Hypothalamus (tissue), 51 donors: Measurements from ENCODE around the gene PLA2G15.

Source experiments
- DNase-seq, 51 donors: peaks; one replicate each; lab custom pipeline; 2025; lab: John Stamatoyannopoulos, UW

Gene PLA2G15

DNA sequence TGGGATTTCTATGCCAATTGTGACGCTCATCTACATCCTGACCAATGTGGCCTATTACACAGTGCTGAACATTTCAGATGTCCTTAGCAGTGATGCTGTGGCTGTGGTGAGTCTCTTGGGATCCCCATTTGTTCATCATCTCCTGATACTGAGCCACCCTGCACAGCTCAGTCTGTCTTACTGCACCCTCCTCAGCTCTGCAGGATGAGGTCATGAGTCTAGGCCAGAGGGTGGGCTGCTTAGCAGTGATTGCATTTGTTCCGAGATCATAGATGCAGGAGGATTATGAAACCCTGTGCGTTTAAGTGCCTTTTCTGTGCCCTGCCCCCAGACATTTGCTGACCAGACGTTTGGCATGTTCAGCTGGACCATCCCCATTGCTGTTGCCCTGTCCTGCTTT, 46.1 kb downstream of the PLA2G15 start:
- no peak for DNase-seq

DNA sequence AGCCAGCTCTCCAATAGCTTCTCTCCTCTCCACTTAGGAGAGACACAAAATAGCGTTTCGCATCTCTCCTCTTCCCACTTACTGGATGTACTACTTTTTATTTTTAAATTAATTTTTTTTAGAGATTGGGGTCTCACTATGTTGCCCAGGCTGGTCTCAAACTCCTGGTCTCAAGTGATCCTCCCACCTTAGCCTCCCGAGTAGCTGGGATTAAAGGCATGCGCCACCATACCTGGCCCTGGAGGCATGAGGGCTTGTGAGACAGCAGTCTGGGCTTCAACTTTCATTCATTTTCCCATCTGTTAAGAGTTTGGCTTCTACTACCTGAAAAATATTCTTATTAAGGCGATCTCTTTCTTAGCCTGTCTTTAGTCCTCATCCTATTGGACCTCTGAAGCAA, 47.3 kb downstream of the PLA2G15 start:
- no peak for DNase-seq

DNA sequence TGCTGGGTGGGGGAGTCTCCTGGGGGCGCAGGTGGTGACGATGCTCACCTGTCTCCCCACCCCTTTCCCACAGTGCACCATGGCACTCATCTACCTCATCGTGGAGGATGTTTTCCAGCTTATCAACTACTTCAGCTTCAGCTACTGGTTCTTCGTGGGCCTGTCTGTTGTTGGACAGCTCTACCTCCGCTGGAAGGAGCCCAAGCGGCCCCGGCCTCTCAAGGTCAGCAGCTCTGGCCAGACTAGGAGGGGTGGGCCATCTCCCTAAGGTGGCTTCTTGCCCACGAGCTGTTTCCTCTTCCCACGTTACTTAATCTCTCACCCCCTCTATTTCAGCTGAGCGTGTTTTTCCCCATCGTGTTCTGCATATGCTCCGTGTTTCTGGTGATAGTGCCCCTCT, 51.1 kb downstream of the PLA2G15 start:
- no peak for DNase-seq

DNA sequence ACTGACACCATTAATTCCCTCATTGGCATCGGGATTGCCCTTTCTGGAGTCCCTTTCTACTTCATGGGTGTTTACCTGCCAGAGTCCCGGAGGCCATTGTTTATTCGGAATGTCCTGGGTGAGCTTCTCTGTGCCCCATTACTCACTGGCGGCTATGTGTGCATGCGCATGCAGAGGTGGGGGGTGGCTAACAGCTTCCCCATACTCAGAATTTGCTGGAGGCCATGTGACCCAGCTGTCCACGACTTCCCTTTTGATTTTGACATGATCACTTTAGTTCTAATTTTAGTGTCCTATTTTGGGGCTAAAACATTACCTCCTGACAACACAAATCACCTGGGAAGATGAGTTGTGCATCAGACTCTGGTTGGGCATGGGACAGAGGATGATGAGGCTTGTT, 51.5 kb downstream of the PLA2G15 start:
- DNase-seq = peak in 3 of 51 donors; percentile 3 to 15 (median 7)

DNA sequence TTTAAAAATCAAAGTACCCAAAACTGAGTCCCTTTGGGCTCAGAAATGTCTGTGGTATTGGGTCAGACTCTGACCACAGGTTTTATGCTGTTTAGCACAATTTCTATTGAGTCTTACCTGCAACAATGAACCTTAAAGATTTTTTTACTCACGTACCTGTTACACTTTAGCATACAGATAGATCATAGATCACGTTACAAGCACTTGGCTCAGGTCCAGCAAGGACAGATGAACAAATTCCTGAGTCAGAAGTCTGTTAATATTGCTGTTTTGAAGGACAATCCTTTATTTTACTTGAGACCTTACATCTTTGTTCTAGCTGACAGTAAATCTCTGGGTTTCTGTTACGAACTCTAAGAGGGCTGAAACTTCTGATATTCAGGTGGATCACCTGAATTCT, 52.7 kb downstream of the PLA2G15 start:
- no peak for DNase-seq

DNA sequence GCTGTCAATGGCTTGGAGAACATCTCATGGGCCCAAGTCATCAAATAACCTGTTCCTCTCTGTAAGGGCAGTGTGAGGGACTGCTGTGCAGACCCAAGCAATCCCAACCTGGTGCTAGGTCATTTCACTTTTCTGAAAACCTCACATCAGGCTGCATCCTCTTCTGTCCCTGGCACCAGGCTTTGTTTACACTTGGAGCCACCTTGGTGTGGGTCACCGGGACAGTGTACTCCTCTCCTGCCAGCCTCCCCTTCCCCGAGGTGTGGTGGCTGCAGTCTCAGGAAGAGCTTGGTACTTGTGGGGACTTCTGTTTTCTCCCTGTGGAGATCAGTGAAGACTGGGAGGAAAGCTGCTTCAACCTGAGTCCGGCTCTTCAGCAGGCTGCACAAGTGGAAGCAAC, 53.1 kb downstream of the PLA2G15 start:
- no peak for DNase-seq

DNA sequence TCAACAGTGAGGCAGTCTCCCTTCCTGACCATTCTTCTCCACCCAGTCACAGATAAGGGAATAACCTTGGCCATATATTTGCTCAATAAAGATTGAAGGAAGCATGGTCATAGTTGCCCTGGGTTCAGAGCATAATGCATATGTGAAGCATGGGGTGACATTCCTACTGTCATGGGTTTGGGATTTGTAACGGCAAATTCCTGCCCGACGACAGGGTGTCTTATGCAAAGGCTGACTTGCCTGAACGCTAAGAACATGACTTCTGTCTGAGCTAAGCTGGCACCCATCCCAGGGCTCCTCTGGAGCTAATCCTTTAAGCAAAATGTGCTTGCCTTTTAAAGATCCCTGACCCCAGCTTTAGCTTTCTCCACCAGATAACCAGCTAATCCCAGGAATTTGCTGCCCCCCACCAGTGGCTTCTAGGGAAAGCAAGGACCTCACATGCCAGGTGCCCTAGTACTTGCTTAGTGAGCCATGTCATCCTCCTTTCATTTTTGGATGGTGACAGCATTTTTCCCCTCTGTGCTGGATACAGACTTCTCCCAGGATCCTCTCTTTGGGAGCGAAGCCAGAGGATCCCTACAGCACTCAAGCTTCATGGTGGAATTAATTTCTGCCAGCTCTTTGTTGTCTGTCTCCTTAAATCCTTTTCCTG, 53.9 kb downstream of the PLA2G15 start:
- peak in 10 of 51 donors; percentile 4 to 61 (median 14) for DNase-seq

DNA sequence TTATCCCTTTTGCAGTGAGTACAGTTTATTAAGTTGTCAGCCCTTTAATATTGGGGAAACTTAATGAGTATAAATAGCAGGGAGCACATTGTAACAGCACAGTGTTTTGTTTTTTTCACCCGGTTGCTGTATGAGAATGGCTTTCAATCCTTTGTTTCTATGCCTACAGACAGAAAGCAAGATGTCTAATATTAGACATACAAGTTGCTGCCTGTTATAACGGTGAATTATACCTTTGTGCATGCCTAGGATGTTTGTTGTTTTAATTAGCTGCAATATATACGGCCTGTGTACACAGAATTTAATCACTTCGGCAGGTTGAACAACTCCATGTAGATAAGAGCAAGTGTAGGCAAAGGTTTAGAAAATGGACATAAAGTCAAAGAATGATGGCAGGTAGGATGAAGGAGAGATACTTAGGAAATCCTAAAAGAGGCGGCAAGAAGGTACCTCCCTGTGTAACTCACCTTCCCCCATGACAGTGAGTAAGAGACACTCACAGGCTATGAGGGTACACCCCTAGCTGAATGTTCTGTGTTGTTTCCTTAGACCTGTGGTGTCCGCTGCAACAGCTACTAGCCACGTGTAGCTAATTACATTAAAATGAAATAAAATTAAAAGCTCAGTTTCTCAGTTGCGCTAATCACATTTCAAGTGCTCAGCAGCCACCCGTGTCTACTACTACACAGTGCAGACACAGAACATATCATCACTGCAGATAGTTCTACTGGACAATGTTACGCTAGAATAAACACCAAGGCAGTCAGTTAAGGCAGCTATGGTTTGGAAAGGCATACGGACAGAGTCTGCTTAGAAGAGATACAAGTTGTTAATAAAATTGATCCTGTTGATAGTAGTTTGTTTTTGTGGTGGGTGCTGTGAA, 54.6 kb downstream of the PLA2G15 start:
- peak in 1 of 51 donors; percentile 61 for DNase-seq

DNA sequence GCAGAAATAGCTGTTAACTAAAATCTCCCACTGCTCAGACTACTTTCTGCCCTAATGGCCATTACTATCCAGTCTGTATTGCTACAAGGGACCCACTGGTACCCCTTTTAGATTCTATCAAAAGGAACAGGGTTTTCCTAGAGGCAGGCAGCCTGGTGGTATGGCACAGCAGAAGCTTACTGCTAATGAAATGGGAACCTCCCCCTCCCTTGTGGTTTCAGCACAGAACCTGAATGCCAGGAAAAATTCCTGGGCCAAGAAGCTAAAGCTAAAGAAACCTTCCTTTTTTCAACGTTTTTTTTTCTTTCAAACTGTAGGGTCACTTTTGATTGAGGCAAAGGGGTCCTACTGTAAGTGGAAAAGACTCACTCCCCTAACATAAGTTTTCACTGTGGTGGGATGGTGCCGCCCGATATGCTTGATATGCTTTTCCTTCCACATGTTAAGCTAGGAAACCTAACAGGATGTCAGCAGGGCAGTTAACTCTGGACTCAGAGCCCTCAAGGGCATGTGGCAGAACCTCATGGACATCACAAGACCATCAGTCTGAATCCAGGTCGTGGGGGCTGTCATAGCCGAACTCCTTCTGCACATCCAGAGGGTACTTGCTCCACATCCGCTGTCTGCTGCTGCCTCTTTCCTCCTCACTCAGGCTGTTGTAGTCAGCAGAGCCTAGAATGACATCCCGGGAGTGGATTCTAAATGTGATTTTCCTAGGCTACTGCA, 55.7 kb downstream of the PLA2G15 start:
- DNase-seq = no peak

DNA sequence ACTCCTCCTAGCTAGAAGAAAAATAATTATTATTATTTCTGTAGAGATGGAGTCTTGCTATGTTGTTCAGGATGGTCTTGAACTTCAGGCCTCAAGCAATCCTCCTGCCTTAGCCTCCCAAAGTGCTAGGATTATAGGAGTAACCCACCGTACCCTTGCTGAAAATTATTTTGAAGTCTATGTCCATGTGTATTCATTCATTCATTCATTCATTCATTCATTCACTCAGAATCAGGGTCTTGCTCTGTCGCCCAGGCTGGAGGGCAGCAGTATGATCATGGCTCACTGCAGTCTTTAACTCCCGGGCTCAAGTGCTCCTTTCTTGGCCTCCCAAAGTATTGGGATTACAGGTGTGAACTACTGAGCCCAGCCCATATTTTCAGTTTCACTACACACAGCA, 61.5 kb downstream of the PLA2G15 start:
- DNase-seq = no peak

DNA sequence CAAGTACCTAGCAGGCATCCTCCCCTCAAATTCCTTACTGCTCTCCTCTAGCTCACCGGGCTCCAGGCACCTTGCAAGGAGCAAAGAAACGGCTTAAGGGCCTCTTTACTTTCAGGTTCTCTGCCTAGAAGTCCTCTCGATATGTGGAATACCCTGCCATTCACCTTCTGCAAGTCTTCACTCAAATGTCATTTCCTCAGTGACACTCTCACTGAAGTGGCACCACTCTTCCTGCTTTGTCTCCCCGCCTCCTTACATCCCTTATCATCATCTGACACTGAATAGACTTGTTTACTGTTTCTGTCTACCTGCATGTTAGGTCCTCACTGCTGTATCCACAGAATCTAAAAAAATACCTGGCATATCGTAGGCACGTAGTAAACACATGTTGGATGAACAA, 64.6 kb downstream of the PLA2G15 start:
- DNase-seq = no peak

DNA sequence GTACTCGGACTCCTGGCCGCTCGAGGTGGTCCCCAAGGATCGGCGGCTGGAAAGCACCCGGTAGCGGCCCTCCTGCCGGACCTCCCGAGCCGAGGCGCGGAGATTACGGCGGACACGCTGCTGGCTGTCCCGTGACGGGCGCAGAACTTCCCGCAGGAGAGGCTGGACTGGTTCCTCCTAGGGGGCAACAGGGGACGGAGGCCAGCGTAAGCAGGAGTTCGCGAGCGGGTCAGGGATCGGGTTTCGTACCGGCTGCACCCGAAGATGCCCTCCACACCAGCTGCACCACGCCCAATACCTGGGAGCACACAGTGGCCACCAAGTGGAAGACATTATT, 65.2 kb downstream of the PLA2G15 start:
- DNase-seq = peak in 7 of 51 donors; percentile 43 to 55 (median 48)
